ENCODE data around the gene DTD2. TPM values are rescaled to one million over a fixed set of nuclear protein-coding genes. Genes with fewer than 3 reads are reported as not detected.

The DTD2 gene
- total RNA-seq, 1 donor from 2014 or later: 6.9 TPM

DNA sequence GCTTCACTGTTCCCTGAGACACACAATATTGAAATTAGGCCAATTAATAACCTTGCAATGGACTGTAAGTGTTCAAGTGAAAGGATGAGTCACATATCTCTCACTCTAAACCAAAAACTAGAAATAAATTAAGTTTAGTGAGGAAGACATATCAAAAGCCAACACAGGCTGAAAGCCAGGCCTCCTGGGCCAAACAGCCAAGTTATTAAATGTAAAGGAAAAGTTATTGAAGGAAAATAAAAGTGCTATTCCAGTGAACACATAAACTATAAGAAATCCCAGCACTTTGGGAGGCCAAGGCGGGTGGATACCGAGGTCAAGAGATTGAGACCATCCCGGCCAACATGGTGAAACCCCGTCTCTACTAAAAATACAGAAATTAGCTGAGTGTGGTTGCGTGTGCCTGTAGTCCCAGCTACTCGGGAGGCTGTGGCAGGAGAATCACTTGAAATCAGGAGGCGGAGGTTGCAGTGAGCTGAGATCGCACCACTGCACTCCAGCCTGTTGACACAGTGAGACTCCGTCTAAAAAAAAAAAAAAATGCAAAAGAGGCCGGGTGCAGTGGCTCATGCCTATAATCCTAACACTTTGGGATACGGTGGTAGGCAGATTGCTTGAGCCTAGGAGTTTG lies 26.6 kb downstream of the DTD2 start:
- no peaks in the 10 kb centered on the region for H3K27me3 ChIP-seq (ENCODE audit: low read depth)
- H3K36me3 ChIP-seq: no peaks in the 10 kb centered on the region
- peaks cover 2% of the 10 kb centered on the region for H3K4me1 ChIP-seq
- TF ChIP-seq CTCF (IDR thresholded peaks at IDR 0.05; ENCODE audit: borderline replicate concordance): no peak
- no peak overlapping the region for H3K4me3 ChIP-seq
- no peak for DNase-seq
- H3K9me3 ChIP-seq (replicated peaks): peaks cover 8% of the 10 kb centered on the region
- H3K27ac ChIP-seq (replicated peaks): no peak overlapping the region
- intact Hi-C loops (cut with micrococcal nuclease): no loop called here

GRCh38 chr14:31429791-31430190 lies 27.5 kb downstream of the DTD2 start:
- no peak for TF ChIP-seq CTCF (IDR thresholded peaks at IDR 0.05; ENCODE audit: borderline replicate concordance)
- no peak overlapping the region for H3K27ac ChIP-seq (replicated peaks)
- H3K4me3 ChIP-seq: no peak overlapping the region
- no peak for DNase-seq
- no peaks in the 10 kb centered on the region for H3K36me3 ChIP-seq
- no peaks in the 10 kb centered on the region for H3K27me3 ChIP-seq (ENCODE audit: low read depth)
- intact Hi-C loops (cut with micrococcal nuclease): no loop called here
- peaks cover 8% of the 10 kb centered on the region for H3K9me3 ChIP-seq (replicated peaks)
- no peaks in the 10 kb centered on the region for H3K4me1 ChIP-seq

DNA sequence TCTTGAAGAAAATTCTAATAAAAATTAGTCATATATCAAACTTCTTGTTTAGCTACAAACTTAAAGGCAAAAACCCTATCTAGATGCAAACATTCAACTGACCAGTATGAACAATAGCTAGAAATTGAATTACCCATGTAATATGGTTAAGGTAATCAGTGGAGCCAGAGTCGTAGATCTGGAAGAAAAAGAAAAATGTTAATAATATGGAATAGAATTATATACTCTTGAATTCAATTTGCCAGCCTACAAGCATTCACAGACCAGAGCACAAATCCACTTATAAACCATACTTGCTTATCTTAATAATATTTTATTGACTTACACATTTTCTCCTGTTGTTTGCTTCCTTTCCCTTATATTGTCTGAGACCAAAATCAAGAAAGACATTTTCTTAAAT lies 29.3 kb downstream of the DTD2 start:
- Histone ChIP-seq H3K27me3 (ENCODE audit: low read depth) (no peaks in the 10 kb centered on the region), H3K4me3 (no peak overlapping the region), H3K9me3 (replicated peaks) (peaks cover 8% of the 10 kb centered on the region), H3K4me1 (no peaks in the 10 kb centered on the region), H3K36me3 (no peaks in the 10 kb centered on the region), H3K27ac (replicated peaks) (no peak overlapping the region)
- intact Hi-C loops (cut with micrococcal nuclease): no loop called here
- no peak for DNase-seq
- TF ChIP-seq CTCF (IDR thresholded peaks at IDR 0.05; ENCODE audit: borderline replicate concordance): no peak

- Histone ChIP-seq H3K27ac (replicated peaks) (no peak overlapping the region), H3K4me1 (no peaks in the 10 kb centered on the region), H3K27me3 (ENCODE audit: low read depth) (no peaks in the 10 kb centered on the region), H3K9me3 (replicated peaks) (peaks cover 2% of the 10 kb centered on the region), H3K36me3 (no peaks in the 10 kb centered on the region), H3K4me3 (no peak overlapping the region)
- intact Hi-C loops (cut with micrococcal nuclease): no loop called here
- no peak for TF ChIP-seq CTCF (IDR thresholded peaks at IDR 0.05; ENCODE audit: borderline replicate concordance)
- DNase-seq: no peak
Observed at GRCh38 chr14:31426663-31427062, 30.6 kb downstream of the DTD2 start.

DNA sequence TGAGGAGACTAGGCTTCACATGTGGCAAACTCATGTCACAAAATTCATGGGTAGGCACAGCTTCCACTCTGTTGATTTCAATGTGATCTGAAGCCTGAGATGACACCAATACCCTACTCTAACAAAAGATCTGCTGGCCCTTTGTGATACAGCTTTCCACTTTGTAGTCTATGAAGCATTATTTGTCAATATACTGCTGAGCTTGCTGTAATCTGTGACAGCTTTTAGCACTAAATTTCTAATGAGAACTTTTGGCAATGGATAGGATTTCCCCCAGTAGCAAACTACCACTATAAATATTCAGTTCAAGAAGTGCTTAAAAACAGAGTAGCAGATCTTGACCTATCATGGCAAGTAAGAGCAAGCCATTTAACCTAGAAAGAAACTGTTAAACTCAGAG lies 31.4 kb downstream of the DTD2 start:
- no peak for DNase-seq
- Histone ChIP-seq H3K36me3 (no peaks in the 10 kb centered on the region), H3K9me3 (replicated peaks) (no peaks in the 10 kb centered on the region), H3K4me1 (peaks cover 4% of the 10 kb centered on the region), H3K27ac (replicated peaks) (no peak overlapping the region), H3K27me3 (ENCODE audit: low read depth) (no peaks in the 10 kb centered on the region), H3K4me3 (no peak overlapping the region)
- no peak for TF ChIP-seq CTCF (IDR thresholded peaks at IDR 0.05; ENCODE audit: borderline replicate concordance)
- intact Hi-C loops (cut with micrococcal nuclease): no loop called here

Data from left ventricle myocardium inferior (tissue), 1 donor.